ENCODE measurements around the gene GPR50.

The GPR50 gene

DNA sequence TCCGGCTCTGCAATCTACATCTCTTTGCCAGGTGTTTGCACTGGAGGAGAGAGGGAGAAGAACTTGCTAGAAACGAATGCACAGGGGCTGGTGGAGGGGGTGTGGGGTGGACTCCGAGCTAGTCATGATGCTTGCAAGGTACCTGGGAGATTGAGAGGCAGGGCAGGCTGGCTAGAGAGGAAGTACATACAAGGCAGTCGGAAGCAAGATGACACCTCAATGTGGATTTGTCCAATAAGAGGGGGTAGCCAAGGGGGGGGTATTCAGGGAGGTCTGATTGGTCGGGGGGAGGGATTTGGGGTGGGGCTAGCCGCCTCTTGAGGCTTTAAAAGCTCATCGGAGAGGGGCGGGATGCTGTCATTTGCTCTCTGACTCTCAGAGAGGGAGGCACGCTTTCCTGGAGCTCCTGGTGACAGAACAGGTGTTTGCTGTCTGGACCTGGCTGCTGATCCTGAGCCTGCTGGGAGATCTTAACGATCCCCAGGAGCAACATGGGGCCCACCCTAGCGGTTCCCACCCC is at the start of gene GPR50:
Gene GPR50 (plus strand): TSS at position 354 of the 520 bp plus-strand sequence. CDS start 138 bp downstream, at position 492.
- no peak for DNase-seq (ENCODE audit: low spot score)

DNA sequence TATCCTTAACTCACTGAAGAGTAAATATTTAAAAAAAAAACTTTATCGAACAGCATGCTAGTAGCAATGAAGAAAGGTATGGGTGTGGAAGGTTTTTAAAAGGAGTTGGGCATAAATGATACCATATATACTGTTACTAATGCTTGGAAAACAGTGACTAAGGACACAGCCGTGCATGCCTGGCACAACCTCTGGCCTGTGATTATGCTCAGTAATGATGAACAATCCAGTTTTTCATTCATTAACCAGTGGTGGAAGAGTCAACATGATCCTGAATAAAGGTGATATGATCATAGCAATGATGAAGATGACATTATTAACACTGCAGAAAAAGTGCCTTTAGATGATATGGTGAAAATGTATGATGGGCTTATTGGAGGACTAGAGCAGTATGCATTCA is 43.9 kb upstream of the GPR50 start:
- DNase-seq (ENCODE audit: low spot score), result no peak

DNA sequence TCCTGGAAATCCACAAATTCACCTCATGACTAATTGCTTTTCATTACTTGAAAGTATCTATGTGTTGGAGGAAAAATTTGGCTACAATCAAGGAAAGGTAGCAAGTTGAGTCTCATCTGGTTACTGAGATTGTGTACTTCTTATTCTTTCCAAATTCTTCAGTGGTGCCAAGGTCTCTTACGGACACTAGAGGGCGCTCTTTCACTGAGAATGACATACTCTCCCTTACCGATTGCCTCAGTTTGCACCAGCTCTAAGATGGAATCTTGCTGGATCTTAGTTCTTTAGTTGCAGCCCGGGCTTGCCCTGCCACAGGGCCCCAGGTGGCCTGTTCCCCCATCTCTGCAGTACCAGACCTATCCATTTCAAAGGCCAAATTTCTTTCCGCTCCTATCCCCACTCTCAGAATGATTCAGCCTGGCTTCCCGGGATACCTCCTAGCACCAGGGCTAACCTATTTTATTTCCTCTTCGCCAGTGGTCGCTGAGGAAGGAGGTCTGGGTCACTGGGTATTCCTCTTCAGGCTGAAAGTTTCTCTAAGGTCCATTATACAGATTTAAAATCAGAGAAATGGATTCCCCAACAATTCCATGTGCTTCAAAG is 24.6 kb upstream of the GPR50 start:
- DNase-seq (ENCODE audit: low spot score), result no peak

DNA sequence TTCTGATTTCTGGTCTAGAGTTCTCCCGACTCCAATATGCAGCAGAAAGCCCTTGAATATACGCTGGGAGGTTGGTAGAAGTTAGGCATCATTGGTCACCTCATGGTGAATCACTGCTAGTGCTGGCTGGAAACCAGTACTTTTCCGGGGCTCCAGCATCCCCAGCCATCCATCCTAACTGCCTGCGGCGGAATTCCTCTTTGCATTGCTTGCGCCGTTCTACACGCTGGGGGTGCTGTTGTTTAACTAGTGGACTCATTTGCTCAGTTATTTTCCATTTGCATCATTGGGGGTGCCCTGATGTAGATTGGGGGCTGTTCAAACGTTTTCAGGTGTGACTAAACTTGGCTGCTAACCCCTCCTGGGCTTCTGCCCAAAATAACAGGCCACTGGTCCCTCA is 23.3 kb upstream of the GPR50 start:
- no peak for DNase-seq (ENCODE audit: low spot score)

DNA sequence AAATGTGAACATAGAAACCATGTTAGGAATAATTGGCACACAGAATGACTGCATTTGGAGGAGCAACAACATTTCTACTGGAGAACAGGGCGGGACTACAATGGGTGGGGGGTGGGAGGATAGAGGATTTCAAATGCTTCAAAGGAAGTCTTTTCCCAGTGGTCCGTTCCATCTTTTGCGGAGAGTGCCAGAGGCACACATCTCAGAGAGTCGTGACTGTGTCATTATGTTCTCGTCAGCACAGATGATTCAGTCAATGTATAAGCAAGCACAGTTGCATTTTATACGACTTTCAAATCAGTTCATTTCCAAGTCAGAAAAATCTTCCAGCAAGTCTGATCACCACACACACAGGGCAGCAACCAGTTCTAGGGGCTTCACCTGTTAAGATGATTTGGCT is 22.7 kb upstream of the GPR50 start:
- DNase-seq (ENCODE audit: low spot score), result no peak

DNA sequence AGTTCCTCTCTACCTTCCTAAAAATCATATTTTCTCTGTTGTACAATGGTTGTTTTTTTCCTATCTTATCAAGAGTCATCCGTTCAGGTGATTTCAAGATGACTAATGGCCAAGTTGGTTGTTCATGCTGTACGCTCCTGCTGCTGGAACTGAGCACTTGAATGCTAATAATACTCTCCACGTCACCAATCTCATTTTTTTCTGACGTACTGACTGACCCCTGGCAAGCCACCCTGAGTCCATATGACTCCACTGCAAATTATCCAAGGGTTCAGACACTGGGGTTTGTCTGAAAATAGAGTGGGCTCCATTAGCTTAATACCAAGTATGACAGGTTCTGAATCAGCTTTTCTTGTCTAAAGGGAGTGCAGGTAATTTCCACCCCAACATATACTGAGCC is 21.1 kb upstream of the GPR50 start:
- DNase-seq (ENCODE audit: low spot score), result no peak

DNA sequence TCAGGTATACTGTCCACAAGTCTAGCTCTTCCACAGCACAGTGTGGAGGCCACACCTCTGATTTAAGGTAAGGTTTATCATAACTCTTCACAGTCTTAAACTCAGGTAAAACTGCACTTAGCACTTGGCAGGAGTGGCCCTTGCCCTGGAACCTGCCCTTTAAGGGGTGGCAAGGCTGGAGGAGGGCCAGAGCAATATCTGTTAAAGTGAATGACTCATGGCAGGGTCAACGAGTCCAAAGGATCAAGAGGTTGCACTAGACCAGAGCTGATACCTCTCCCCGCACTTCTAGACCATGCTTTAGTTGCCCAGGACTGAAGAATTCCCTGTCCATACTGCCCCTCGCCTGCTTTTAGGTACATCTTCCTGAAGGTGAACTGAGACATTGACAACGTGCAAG is 14.7 kb upstream of the GPR50 start:
- DNase-seq (ENCODE audit: low spot score), result no peak

DNA sequence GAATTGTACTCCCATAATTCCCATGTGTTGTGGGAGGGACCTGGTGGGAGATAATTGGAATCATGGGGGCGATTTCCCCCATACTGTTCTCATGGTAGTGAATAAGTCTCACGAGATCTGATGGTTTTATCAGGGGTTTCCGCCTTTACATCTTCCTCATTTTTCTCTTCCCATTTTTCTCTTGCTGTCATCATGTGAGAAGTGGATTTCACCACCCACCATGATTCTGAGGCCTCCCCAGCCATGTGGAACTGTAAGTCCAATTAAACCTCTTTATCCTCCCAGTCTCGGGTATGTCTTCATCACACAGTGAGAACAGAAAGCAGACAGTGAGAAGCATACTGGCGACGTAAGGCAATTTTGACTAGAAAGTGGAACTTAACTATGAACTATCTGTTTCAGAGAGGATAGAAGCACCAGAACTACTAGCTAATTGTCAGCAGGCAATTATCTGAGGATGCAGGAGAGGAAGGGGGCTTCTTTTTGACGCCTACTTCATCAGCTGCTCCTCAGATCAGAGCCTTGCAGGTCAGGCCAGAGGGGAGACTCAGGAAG is 8.5 kb upstream of the GPR50 start:
- no peak for DNase-seq (ENCODE audit: low spot score)

DNA sequence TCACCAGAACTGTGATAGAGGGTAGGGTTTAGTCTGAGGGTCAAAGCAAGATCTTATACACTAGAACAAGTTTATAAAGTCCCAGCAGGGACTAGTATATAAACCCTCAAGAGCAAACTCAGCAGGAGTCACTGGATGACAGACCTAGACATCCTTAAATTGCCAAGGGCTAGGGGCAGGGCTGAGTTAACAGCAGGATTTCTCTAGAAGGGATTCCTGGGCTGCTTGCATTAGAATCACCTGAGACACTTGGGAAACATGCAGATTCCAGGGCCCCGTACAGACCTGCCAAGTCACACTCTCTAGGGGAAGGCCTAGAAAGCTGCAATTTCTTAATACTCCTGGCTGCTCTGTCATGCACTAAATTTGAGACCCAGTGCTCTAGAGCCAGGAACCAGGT is 6.6 kb upstream of the GPR50 start:
- DNase-seq (ENCODE audit: low spot score), result no peak

DNA sequence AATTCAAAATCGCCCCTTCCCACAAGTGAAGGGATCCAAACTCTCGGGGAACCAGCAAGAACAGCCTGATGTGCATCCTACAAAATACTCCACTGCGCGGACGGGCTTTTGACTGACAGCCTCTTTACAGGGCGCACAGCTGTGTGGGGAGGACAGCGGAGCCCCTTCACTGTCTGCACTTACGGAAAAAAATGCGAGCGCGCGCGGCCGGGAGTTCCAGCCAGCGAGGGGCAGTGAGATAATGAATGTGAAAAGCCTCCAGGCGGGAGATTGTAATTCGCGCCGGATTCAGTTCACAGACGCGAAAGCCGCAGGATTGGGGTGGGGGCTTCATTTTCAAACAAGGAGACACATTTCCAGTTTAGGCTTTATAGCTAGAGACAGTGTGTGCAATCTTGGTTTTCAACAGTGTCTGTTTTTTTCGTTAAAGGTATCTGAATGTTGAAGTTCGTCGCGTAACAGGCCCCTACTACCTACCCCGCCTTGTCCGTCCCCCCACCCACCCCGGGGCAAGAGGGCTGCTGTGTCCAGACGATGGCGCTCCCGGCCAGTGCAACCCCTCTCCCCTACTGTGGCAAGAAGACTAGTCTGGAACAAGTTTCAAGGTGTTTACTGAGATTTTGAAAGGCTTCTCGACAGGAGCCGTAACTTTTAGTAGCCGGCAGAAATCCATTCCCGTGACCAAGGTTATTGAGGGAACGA is 1.7 kb upstream of the GPR50 start:
- no peak for DNase-seq (ENCODE audit: low spot score)

DNA sequence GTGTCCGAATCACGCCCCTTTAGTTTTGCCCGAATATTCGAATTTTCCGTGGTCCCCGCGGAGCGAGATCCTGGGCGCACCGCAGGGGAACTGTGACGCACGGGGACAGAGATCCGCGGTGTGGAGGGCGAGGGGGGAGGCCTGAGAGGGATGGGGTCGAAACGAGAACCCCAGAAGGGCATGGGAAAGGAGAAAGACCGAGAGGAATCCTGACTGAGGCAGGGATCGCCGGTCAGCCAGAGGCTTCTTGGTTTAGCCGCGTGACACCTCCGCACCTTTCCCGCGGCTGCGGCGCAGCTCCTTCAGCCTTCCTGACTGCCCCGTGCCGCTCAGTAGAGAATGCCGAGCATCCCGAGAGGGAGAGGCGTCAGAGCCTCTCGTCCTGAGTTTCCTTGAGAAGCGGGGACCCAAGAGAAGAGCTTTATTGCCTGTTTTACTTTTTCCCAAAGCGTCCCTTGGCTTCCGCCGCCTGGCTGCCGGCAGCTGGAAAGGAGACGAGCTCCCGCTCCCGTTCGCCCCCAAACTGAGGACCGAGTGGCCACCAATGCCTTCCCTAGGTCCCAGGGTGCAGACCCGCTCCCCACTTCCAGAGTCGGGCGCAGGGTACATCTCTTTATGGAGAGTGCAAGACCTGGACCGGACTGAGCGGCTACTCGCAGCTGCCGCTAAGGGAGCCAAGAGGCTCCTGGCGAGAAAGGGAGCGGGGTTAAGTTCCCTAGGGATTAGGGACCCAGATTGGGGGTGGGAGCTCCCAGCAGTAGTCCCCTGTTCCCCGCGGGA is 911 bp upstream of the GPR50 start:
- no peak for DNase-seq (ENCODE audit: low spot score)

DNA sequence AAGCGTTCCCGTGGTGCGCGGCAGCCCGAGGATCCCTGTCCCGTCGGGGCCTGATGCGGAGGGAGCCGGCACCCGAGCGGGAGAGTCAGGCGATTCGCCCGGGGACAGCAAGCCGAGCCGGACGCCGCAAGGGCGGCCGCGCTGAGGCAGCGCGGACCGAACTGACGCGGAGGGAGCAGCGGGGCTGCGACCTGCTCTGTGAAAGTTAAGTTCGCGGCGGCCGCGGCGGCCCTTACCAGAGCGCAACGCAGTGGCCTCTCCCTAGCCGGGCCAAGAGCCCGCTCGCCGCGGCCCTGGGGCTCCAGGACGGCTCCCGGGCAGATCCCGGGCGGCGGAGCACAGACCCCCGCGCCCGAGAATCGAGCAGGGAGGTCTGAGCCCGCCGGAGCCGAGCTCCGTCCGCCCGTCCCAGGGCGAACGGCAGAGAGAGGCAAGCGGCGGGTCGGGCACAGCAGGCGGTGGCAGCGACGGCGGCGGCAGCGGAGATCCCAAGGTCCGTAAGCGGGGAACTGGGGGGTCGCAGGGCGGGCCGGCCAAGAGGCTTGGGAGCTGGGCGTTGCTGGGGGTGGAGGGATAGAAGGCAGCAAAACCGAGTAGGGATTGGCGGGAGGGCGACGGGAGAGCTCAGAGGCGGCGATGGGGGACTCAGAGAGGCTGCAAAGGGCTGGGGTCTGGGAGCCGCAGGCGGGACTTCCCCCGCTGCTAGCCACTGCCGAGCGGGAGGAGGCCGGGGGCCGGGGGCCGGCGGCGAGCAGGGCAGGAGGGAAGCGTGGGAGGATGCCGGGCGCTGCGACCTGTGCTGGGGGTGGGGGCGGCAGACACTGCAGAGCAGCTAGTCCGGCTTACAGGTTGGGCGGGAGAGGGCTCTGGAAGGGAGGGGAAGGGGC is 1.0 kb downstream of the GPR50 start:
- DNase-seq (ENCODE audit: low spot score), result no peak

DNA sequence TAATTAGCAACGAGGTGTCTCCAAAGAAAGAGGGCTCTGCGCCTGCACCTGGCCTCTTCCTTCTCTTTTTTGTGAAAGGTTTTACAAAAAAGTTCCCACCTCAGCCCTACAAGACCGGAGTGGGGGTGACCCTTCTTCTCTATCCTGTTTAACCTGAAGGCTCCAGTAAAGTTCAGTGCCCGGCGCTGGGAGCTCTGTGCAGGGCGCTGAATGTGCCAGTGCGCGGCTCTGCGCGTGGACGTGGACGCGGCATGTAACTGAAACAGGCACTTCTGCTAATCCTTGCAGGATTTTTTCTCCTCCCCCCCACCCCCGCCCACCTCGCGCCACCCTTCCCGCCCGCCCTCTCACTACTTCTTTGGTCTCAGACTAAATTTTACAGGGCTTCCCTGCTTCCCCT is 2.4 kb downstream of the GPR50 start:
- no peak for DNase-seq (ENCODE audit: low spot score)

DNA sequence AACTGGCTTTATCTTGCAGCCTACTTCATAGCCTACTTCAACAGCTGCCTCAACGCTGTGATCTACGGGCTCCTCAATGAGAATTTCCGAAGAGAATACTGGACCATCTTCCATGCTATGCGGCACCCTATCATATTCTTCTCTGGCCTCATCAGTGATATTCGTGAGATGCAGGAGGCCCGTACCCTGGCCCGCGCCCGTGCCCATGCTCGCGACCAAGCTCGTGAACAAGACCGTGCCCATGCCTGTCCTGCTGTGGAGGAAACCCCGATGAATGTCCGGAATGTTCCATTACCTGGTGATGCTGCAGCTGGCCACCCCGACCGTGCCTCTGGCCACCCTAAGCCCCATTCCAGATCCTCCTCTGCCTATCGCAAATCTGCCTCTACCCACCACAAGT is 4.0 kb downstream of the GPR50 start:
- DNase-seq (ENCODE audit: low spot score), result no peak

DNA sequence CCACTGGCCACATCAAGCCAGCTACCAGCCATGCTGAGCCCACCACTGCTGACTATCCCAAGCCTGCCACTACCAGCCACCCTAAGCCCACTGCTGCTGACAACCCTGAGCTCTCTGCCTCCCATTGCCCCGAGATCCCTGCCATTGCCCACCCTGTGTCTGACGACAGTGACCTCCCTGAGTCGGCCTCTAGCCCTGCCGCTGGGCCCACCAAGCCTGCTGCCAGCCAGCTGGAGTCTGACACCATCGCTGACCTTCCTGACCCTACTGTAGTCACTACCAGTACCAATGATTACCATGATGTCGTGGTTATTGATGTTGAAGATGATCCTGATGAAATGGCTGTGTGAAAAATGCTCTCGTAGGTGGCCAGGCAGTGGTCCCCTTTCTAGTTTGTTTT is 4.7 kb downstream of the GPR50 start:
- no peak for DNase-seq (ENCODE audit: low spot score)

DNA sequence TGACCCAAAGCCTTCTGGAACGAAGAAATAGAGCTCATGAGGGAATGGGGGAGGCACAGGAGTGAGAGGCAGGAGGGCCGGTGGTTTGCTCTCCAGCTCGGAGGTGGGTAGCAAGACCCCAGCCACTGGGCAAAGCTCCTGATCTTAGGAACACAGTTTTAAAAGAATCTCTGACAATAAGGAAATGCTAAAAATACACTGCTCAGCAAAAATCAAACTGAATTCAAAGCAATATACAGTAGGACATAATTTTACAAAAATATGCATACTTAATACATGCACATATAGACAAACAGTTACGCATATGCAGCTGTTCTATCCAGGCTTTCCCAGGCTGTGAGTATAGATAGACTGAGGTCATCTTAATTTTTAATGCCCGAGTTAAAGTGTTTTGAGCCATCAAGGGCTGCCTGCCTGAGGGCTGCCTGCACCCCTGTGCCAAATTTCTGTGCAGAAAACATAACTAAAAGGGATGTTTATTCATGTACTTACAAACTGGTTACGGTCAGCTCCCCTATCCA is 6.9 kb downstream of the GPR50 start:
- no peak for DNase-seq (ENCODE audit: low spot score)

DNA sequence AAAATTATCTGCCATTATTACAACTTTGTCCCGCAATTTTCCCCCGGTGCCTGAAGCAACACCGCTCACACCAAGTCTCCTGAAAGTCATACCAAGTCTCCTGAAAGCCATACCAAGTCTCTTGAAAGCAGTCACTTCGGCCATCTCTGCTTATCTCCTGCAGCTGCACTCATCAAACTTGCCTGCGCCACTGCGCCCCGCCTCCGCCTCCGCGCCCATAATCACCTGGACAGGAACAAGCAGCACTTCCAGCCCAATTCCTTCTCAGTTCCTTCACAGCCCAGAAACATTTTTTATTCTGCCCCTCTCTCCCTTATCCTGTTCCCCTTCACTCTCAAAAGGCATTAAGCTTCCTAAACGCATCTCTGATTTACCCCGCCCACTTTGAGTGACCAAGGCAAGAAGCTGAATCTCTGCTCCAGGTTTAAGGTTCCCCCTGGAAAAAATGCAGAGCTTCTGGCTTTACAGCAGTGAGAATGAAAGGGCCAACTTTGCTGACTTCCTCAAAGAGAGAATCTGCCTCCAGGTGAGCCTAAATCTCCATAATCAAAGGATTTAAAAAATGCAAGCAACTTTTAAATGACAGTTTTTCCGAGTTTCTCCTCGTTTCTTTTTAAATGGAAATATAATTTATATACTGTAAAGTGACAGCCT is 7.7 kb downstream of the GPR50 start:
- no peak for DNase-seq (ENCODE audit: low spot score)

DNA sequence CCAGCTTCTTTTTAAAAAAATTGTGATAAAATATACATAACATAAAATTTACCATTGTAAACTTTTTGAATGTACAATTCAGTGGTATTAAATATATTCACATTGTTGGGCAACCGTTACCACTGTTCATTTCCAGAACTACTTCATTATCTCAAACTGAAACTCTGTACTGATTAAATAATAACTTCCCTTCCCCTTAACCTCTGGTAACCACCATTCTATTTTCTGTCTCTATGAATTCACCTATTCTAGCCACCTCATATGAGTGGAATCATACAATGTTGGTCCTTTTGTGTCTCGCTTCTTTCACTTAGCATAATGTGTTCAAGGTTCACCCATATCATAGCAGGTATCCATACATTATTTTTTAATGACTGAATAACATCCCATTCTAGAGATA is 8.3 kb downstream of the GPR50 start:
- DNase-seq (ENCODE audit: low spot score), result no peak

DNA sequence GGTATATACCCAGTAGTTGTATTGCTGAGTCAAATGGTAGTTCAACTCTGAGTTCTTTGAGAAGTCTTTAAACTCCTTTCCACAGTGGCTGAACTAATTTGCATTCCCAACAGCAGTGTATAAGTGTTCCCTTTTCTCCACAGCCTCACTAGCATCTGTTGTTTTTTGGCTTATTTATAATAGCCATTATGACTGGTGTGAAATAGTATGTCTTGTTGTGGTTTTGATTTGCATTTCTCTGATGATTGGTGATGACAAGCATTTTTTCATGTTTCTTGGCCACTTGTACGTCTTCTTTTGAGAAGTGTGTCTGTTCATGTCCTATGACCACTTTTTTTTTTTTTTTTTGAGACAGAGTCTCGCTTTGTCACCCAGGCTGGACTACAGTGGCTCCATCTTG is 30.5 kb downstream of the GPR50 start:
- no peak for DNase-seq (ENCODE audit: low spot score)

DNA sequence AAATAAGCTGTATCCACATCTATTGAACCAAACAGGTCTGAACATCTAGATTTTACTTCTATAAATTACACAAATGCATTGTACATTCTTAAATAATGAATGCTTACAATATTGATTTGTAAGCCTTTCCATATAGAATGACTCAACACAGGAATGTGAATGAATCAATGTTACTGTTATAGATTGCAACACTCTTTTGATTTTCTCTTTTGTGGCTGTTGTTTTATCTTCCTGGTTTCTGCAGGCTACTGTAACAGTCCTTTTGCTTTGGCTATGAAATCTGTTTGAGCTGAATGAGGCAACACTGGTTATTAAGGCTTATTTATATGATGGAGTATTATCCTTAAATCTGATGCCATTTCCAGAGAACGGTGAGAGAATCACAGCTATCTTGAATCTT is 49.5 kb downstream of the GPR50 start:
- no peak for DNase-seq (ENCODE audit: low spot score)

DNA sequence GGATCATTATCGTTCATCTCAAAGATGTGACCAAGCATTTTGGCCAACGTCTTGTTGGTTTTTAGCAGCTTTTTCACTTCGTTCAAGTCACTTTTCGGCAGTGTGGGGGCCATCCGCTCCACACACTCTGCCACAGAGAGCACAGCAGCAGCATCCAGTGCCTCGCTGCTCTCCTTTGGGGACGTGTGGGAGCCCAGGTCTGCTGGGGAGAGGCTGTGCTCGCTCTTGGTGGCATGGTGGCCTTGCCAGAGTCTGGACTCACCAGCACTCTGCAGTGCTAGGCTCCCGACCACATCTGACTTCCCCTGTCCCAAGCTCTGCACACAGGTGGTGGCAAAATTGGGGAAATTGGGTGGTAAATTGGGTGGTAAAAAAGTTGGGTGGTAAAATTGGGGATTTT is 50.6 kb downstream of the GPR50 start:
- no peak for DNase-seq (ENCODE audit: low spot score)
